Renal cortex interstitium (tissue), 11 donors: ENCODE measurements around the gene SERGEF. TPM values are rescaled to one million over a fixed set of nuclear protein-coding genes. Genes with fewer than 3 reads are reported as not detected.
"Not testable (repeated sequence)": the region's sequence is repeated elsewhere in the genome, so short reads cannot be mapped to it uniquely, and the experiment has no call there.

Experiments used
- DNase-seq, 11 donors: peaks; one replicate each; pipeline ENCODE4 v3.0.0-alpha.2; 2013; ENCODE audit warnings: low read depth in 9 of 11, low spot score in 4 of 11; ENCODE audit errors: extremely low read depth in 1 of 11
- polyA plus RNA-seq, 3 donors: library from polyadenylated mRNA; unstranded; fragments of 120-200 nt; gene quantifications; one replicate each; pipeline ENCODE4 v1.2.1, GENCODE V29; 2013; ENCODE audit not compliant: insufficient read length in 3 of 3

Gene SERGEF
- polyA plus RNA-seq, 3 donors, result 19.9 to 20.8 (median 20.4) TPM

DNA sequence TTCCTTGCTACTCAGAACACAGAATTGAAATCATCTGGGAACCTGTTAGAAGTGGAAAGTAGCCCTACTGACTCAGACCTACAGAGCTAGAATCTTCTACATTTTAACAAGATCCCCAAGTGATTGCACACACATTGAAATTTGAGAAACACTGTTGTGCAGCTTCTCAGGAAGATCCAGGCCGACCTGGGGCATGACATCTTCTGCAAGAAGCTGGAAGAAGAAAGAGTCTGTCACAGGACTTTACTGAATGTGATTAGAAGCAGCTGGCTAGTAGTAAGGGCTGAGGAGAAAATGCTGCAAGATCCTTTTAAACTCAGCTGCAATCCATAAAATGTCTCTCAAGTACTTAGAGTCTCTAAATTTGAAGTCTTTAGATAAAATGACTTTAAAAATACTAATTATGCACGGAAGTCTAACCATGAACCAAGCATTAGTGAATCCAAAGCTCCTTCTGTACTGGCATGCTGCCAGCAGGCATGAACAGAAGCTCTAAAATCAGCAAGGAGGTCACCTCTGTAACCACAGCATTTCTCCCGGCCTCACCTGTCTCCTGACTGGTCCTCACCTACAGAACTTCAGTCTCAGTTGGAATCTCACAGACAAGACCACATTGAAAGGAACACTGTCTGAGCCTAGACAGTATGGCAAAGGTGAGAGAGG lies 85.0 kb downstream of the SERGEF start:
- peak in 9 of 11 donors; percentile 32 to 57 (median 49) for DNase-seq

DNA sequence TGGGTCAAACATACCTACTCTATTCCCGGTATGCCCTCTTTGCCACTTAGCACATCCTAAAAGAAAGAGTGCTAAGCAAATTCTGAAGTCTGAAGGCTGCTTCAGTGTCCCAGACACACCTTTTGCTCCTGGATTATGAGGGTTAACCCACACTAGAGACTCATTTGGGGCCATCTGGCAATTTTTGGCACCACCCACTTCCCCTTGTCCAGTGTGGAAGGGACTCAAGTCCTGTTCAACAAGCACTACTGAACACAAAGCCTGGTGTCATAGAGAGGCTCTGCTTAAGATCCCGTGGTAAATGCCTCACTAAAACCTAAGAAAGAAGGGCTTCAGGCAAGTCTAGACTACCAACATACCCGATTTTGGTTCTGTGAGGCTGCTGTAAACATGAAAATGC lies 85.8 kb downstream of the SERGEF start:
- no peak for DNase-seq

DNA sequence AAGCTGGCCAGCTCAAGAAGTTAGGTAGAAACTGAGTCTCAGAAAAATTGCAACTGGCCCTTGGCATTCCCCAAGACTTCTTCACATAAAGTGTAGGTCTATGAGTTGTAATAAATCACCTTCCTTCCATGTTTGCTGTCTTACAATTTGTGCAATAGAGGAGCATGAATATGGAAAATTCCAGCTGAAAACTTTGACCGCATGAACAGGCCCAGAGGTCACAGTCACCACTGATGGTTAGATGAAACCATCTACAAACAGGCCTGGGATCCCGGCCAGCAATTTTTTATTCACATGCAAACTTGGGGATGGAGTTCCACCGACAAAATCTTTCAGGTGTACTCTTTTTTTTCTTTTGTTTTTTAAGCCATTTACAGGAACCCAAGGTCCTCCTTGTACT lies 88.1 kb downstream of the SERGEF start:
- DNase-seq, result no peak

- no peak for DNase-seq
These were observed 89.6 kb downstream of the SERGEF start for GRCh38 chr11:17923217-17923616.

DNA sequence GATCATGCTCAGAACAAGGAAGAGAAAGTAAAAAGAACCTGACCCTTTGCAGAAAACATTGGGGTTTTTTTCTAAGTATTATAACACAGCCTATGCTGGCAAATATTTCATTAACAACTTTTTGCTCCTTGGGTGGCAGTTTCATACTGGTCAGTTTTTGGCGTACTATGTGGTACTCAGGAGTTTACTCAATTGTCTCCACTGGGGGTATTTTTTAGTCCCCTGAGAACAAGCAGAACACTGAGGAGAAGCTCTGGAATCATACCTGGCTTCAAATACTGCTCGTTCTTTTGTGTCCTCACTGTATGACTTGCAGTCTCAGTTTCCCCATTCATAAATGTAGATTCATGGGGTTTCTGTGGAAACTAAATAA lies 90.4 kb downstream of the SERGEF start:
- DNase-seq, result no peak

DNA sequence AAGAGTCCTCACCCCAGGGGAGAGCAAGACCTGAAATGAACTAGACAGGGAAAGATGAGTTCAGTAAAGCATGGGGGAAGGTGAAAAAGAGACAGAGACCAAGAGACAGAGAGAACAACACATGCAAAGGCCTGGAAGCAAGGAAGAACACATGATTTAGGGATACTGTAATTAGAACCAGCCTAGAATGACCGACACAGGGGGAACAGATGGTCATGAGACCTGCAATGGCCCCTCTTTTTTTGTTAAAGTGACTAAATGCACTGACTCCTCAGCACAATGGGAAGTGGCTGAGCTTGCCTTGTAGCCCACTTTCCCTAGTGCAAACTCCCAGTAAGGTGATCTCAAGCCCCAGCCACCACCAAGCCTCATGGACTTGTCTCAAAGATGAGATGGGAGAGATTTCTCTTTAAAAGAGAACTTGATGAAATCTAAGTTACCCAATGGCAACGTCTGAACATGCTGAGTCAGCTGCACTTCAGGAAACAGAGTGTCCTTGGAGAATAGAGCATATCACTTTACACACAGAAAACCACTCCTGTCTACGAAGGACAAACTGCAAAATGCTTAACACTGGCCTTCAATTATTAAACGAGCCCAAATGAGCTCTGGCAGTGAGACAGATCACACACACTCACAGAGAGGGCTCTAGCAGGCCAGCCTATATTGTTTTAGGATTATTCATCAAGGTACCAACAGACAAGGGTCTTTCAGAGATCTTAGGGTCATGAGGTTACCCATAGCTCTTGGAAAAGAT lies 91.0 kb downstream of the SERGEF start:
- DNase-seq, result peak in 1 of 11 donors; percentile 8

GRCh38 chr11:17918049-17918605 lies 94.7 kb downstream of the SERGEF start:
- DNase-seq, result no peak

GRCh38 chr11:17917556-17917955 lies 95.3 kb downstream of the SERGEF start:
- no peak for DNase-seq

DNA sequence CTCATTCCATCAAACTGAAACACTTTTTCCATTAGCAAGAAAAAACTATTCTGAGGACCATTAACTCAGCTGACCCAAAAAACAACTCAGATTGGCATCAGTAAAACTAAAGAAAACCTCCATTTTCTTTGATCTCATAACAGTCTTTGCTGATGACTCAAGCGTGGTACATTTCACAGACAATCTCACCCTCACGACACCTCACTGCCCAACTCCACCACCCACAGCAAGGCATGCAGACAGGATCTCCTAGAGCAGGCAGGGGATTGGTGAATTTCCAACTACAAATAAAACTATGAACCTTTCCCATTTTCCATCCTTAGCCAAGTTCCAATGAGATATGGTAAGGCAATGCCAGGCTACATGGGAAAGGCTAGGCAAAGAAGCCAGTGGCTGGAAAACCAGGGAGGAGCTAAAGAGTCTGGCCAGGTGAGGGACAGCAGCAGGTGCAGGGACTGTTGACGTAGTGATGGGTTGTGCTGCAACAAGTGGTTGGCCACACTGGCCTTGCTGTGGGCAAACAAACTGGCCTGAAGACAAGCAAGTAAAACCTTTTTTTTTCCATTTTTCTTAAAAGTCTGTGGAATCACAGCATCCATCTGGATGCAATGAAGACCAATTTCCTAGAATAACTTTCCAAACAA lies 97.2 kb downstream of the SERGEF start:
- DNase-seq, result no peak

GRCh38 chr11:17914957-17915356 lies 97.9 kb downstream of the SERGEF start:
- no peak for DNase-seq

- DNase-seq, result no peak
These were observed 105.8 kb downstream of the SERGEF start for GRCh38 chr11:17907046-17907445.

- no peak for DNase-seq
These were observed 106.4 kb downstream of the SERGEF start for GRCh38 chr11:17906436-17906835.

- no peak for DNase-seq
These were observed 107.4 kb downstream of the SERGEF start for GRCh38 chr11:17905477-17905876.

DNA sequence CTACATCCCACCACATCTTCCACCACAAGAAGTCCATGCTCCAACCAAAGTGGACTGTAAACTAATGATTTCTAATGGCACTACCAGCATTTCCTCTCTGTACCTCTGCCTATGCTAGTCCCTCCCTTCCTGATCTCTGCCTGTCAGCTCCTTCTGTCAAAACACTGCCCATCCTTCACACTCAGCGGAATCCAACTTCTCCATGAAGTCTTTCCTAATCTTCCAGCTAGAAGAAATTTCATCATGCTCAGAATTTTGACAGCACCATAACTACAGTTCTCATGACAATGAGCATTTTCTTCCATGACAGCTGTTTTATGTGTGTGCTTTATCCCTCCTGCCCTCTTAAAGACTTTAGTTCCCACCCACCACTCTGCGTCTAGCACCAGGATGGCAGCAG lies 111.4 kb downstream of the SERGEF start:
- no peak for DNase-seq

DNA sequence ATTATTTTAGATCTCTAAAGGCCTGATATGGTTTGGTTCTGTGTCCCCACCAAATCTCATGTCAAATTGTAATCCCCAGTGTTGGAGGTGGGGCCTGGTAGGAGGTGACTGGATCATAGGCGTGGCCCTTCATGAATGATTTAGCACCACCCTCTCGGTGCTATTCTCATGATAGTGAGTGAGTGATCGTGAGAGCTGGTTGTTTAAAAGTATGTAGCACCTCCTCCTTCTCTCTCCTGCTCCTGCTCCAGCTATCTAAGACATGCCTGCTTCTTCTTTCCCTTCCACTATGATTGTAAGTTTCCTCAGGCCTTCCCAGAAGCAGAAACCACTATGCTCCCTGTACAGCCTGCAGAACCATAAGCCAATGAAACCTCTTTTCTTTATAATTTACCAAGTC lies 114.1 kb downstream of the SERGEF start:
- DNase-seq, result no peak

DNA sequence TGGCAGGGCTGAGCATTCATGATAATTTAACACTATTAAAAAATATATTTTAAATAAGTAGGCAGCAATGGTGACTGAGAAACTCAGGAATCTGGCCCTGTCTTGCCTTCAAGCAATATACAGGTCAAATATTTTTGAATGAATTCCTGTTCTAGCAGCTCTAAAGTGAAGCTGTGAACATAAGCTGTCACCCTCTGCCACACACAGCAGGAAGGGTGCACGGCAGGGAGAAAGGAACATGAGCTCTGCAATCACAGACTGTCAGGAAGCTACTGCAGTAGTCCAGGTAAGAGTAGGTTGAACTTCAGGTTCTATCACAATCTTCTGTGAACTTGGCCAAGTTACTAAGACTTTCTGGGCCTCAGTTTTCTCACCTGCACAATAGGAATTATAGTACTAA lies 114.8 kb downstream of the SERGEF start:
- DNase-seq, result no peak

DNA sequence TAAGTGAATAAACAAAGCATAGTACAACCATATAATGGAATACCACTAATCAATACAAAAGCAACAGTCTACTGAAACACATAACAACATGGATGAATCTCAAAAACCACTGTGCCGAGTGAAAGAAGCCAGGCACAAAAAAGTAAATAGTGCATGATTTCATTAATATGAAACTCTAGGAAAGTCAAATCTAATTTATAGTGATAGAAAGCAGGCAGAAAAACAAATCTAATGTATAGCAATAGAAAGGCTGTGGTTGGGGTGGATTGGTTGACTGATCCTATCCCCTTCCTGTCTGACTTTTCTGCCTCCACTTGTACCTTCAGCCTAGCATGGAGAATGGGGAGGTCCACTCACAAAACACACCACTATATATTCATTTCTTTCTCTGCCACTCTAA lies 115.4 kb downstream of the SERGEF start:
- DNase-seq, result no peak

DNA sequence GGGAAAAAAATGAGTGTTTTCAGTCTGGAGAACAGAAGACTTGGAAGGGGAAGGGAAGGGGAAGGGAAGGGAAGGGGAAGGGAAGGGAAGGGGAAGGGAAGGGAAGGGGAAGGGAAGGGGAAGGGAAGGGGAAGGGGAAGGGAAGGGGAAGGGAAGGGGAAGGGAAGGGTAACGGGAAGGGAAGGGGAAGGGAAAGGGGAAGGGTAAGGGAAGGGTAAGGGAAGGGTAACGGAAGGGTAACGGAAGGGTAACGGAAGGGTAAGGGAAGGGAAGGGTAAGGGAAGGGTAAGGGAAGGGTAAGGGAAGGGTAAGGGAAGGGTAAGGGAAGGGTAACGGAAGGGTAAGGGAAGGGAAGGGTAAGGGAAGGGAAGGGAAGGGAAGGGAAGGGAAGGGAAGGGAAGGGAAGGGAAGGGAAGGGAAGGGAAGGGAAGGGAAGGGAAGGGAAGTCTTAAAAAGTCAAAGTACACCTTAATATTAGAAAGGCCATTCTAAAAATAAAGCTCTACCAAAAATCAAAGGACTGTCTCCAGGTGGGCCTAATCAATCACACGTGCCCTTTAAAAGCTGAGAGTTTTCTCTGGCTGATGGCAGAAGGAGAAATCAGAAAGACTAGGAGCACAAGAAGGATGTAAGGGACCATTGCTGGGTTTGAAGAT lies 116.2 kb downstream of the SERGEF start:
- not testable (repeated sequence) for DNase-seq

GRCh38 chr11:17894929-17895658 lies 117.8 kb downstream of the SERGEF start:
- DNase-seq, result no peak
